GM23338 (cell line): ENCODE data around the gene KCNT1.

Experiments used
- EZH2 ChIP-seq: fragments of 200-600 bp; sonication (generic); IDR thresholded peaks from one replicate; pipeline ENCODE4 v1.8.0; 2017; ENCODE audit warnings: antibody characterized with exemption, mild to moderate bottlenecking, low read depth; ENCODE audit not compliant: unreplicated experiment
- EZH2phosphoT487 ChIP-seq: fragments of 200-600 bp; sonication (generic); IDR thresholded peaks from one replicate; pipeline ENCODE4 v1.8.1; 2018; ENCODE audit warnings: antibody characterized with exemption; ENCODE audit not compliant: unreplicated experiment
- NANOG ChIP-seq: IDR thresholded peaks from 2 replicates; pipeline ENCODE4 v1.6.1; 2016; ENCODE audit warnings: antibody characterized with exemption, borderline replicate concordance
- POLR2AphosphoS5 ChIP-seq: IDR thresholded peaks from 2 replicates; pipeline ENCODE4 v1.6.1; 2016; ENCODE audit warnings: antibody characterized with exemption, low read depth
- TF ChIP-seq, protein P1 (sequence below), 2 experiments: fragments of 200-600 bp in 1 of 2; sonication (generic) in 1 of 2; conservative IDR thresholded peaks; 2 replicates each; pipeline versions ENCODE4 v1.5.1 to v1.6.1; 2016 to 2017; ENCODE audit warnings: antibody characterized with exemption in 2 of 2, low read depth in 2 of 2, mild to moderate bottlenecking in 2 of 2, moderate library complexity in 1 of 2

DNA sequence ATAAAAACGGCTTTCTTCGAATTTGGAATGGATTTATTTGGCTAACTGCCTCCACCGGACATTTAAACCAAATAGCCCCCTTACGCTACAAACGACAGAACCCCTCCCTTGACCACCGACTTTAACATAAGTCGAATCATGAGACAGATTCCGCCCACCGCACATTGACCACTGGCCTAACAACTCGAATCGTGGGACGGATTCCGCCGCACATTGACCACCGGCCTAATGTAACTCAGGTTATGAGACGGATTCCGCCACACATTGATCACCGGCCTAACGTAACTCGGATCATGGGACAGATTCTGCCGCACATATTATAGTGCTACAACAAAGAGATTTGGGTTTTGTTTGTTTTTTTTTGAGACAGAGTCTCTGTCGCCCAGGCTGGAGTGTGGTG, 41.6 kb upstream of the KCNT1 start:
- TF ChIP-seq, protein P1, sequence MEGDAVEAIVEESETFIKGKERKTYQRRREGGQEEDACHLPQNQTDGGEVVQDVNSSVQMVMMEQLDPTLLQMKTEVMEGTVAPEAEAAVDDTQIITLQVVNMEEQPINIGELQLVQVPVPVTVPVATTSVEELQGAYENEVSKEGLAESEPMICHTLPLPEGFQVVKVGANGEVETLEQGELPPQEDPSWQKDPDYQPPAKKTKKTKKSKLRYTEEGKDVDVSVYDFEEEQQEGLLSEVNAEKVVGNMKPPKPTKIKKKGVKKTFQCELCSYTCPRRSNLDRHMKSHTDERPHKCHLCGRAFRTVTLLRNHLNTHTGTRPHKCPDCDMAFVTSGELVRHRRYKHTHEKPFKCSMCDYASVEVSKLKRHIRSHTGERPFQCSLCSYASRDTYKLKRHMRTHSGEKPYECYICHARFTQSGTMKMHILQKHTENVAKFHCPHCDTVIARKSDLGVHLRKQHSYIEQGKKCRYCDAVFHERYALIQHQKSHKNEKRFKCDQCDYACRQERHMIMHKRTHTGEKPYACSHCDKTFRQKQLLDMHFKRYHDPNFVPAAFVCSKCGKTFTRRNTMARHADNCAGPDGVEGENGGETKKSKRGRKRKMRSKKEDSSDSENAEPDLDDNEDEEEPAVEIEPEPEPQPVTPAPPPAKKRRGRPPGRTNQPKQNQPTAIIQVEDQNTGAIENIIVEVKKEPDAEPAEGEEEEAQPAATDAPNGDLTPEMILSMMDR (conservative IDR thresholded peaks at IDR 0.05; ENCODE audit: low read depth in 2 of 2): no peak
- TF ChIP-seq EZH2phosphoT487: no peak
- no peak for TF ChIP-seq EZH2
- no peak for TF ChIP-seq POLR2AphosphoS5
- TF ChIP-seq NANOG: no peak
